Stimulated activated naive B cell treated with anti-CD40 and anti-IgM and Interleukin-4, amounts not matched to agents 10 μg/mL and 1 μg/mL and 100 μg/mL, for 72 hours (primary cell): Measurements from ENCODE around the gene SEL1L3.

Source experiments
- ATAC-seq, 2 donors: fragments of 150-1000 bp; cut with Tn5 transposase; replicated peaks; 2 replicates each; pipeline ENCODE4 v1.10.0; 2021; ENCODE audit warnings: moderate library complexity in 1 of 2
- DNase-seq: peaks from one replicate; pipeline ENCODE4 v3.0.0; 2021
- H3K27ac Mint-ChIP-seq: one replicate; pipeline ENCODE4 v1.8.0; 2022; ENCODE audit warnings: mild to moderate bottlenecking, mixed read lengths
- H3K27me3 Mint-ChIP-seq, 2 donors: one replicate each; pipeline ENCODE4 v1.8.0; 2022; ENCODE audit warnings: mixed read lengths in 2 of 2
- H3K36me3 Mint-ChIP-seq, 2 donors: one replicate each; pipeline ENCODE4 v1.8.0; 2022; ENCODE audit warnings: mixed read lengths in 2 of 2, mild to moderate bottlenecking in 1 of 2
- H3K4me1 Mint-ChIP-seq, 2 donors: one replicate each; pipeline ENCODE4 v1.8.0; 2022; ENCODE audit warnings: mixed read lengths in 2 of 2, mild to moderate bottlenecking in 1 of 2
- H3K4me3 Mint-ChIP-seq, 2 donors: one replicate each; pipeline ENCODE4 v1.8.0; 2022; ENCODE audit warnings: mild to moderate bottlenecking in 2 of 2, mixed read lengths in 2 of 2, moderate library complexity in 1 of 2
- H3K9me3 Mint-ChIP-seq, 2 donors: one replicate each; pipeline ENCODE4 v1.8.0; 2022; ENCODE audit warnings: mixed read lengths in 2 of 2, mild to moderate bottlenecking in 1 of 2

Gene SEL1L3

DNA sequence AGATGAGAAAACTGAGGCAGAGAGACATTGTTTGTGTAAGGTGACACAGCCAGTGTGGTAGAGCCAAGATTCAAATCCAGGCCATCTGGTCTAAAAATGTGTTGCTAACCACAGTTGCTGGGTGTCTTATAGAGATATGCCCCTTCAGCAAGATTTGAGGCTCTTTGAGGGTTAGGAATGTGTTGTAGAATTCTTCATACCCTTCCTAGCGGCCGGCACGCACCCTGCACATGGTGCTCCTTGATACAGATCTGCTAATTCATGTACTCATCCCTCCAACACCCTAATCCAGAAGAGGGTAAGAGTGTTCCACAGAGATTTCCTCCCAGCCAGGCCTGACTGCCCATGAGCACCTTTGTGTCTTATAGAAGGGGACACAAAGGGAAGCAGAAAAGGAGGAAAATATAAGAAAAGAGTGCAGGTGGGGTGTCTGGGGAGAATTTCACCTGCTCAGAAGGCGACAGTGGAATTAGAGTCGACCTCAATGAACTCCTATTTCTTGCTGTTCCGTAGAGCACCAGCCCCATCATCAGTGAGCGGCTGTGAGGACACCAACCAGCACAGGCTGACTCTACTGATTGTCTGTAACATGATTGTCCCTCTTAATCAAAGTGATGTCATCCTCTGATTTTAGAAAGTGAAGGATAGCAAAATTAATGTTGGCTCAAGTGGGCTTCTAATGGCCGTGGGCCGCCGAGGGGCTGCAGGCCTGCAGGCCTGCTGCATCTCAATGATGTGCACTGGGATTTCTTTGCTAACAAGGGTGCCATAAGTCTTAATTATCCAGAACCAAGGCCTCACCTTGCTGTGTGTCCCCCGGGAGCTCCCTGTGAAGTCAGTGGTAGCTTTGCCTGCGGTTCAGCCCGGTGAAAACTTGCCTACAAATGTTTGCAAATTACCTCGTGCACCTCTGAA lies 27.1 kb upstream of the SEL1L3 start:
- no peak overlapping the region for H3K4me3 Mint-ChIP-seq
- ATAC-seq (no peak), DNase-seq (no peak)
- peaks cover 2 to 15% of the 10 kb centered on the region in 2 donors for H3K36me3 Mint-ChIP-seq
- H3K27me3 Mint-ChIP-seq, result no peaks in the 10 kb centered on the region
- H3K9me3 Mint-ChIP-seq, result no peaks in the 10 kb centered on the region
- H3K4me1 Mint-ChIP-seq, result peaks cover 9 to 10% of the 10 kb centered on the region in 2 donors
- no peak overlapping the region for H3K27ac Mint-ChIP-seq

DNA sequence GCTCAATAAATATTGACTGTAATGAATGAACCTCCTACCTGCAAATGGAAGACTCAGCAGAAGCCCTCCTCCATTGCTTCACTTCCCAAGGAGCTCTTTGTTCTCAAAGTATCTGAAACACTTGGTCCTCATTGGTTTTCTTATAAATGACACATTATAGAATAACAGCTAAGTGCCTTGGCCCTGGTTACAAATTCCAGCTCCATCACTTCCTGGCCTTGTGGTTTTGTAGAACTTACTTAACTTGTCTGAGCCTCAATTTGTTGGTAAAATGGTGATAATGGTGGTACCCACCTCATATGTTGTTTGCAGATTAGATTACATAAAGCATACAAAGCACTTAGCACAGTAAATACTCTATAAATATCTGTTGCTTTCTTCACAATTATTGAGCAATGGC lies 26.0 kb upstream of the SEL1L3 start:
- H3K36me3 Mint-ChIP-seq, result peaks cover 5 to 15% of the 10 kb centered on the region in 2 donors
- H3K27me3 Mint-ChIP-seq, result no peaks in the 10 kb centered on the region
- ATAC-seq, result no peak
- H3K4me1 Mint-ChIP-seq, result peaks cover 19 to 20% of the 10 kb centered on the region in 2 donors
- no peak overlapping the region for H3K4me3 Mint-ChIP-seq
- DNase-seq, result no peak
- no peaks in the 10 kb centered on the region for H3K9me3 Mint-ChIP-seq
- no peak overlapping the region for H3K27ac Mint-ChIP-seq

DNA sequence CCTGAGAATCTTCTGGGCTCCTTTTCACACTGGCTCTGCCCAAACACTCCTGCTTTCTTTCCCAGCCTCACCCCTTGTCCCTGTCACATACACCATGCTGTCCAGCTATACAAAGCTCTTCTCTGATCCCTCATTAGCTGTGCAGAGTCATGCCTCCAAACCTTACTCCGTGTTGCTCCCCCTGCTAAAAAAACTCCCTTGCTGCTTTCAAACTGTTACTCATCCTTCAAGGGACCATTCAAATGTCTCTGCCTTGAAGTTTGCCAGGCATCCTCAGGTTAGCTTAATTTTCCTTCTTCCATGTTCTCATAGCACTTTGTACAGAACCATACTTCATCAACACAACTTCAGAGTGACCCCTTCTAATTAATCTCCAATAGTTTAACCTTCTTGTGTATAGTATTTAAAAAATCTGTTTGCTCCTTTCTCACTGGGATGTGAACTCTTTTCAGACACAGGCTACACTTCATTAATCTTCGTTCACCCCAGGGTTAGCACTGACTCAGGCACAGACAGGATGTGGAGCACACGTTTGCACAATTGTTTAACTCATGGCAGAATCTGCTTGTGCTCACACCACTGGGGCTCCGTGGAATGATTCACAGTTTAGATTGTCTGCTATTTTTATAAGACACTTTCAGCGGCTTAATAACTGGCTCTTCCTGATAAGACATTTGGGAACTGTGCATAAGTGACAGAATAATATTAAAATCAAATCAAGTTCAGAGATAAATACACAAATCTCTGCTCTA lies 21.4 kb upstream of the SEL1L3 start:
- H3K9me3 Mint-ChIP-seq, result peaks cover 4% of the 10 kb centered on the region in 2 donors
- H3K27ac Mint-ChIP-seq, result peak overlapping the region; percentile 43
- DNase-seq, result no peak
- H3K36me3 Mint-ChIP-seq, result peaks cover 12 to 18% of the 10 kb centered on the region in 2 donors
- ATAC-seq, result peak; percentile 54 to 58
- H3K4me3 Mint-ChIP-seq, result no peak overlapping the region
- peaks cover 45 to 47% of the 10 kb centered on the region in 2 donors for H3K4me1 Mint-ChIP-seq
- H3K27me3 Mint-ChIP-seq, result no peaks in the 10 kb centered on the region

DNA sequence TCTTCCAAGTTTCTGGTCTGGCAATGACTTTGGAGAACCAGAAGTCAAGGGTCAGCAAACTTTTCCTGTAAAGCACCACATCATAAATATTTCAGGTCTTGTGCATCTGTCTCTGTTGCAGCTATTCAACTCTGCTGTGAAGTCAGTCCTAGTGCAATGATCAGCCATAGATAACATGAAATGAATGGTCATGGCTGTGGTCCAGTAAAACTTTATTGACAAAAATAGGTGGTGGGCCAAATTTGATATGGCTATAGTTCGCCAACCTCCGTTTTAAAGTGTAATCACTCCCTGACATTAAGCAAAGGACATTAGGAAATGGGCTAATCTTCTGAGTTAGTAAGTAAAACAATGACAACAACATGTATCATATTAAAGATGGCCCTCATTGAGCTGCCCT lies 20.8 kb upstream of the SEL1L3 start:
- H3K9me3 Mint-ChIP-seq, result peaks cover 4% of the 10 kb centered on the region in 2 donors
- DNase-seq, result no peak
- no peaks in the 10 kb centered on the region for H3K27me3 Mint-ChIP-seq
- H3K4me3 Mint-ChIP-seq, result no peak overlapping the region
- peaks cover 12 to 16% of the 10 kb centered on the region in 2 donors for H3K36me3 Mint-ChIP-seq
- no peak overlapping the region for H3K27ac Mint-ChIP-seq
- ATAC-seq, result no peak
- H3K4me1 Mint-ChIP-seq, result peaks cover 42 to 52% of the 10 kb centered on the region in 2 donors

DNA sequence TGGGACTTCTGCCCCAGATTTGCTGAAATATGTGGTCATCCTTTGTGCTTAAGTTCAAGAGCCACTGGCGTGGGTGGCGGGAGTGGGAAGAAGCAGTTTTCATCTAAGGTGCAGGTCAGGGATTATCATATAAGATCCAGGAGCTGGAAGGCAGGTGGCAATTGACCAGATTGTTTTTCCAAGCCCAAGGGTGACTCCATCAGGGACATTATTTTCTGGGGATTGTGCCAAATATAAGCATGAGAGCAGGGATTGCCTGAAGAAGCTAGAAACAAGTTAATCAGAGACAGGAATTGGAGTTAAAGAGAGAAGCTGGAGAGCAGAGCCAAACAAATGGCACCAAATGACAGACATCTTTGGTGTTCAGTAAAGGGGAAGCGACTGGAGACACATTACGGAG lies 19.4 kb upstream of the SEL1L3 start:
- peaks cover 12 to 13% of the 10 kb centered on the region in 2 donors for H3K36me3 Mint-ChIP-seq
- H3K27me3 Mint-ChIP-seq, result no peaks in the 10 kb centered on the region
- DNase-seq (no peak), ATAC-seq (no peak)
- H3K9me3 Mint-ChIP-seq, result peaks cover 4% of the 10 kb centered on the region in 2 donors
- no peak overlapping the region for H3K4me3 Mint-ChIP-seq
- H3K4me1 Mint-ChIP-seq, result peaks cover 40 to 54% of the 10 kb centered on the region in 2 donors
- peak overlapping the region; percentile 38 for H3K27ac Mint-ChIP-seq

DNA sequence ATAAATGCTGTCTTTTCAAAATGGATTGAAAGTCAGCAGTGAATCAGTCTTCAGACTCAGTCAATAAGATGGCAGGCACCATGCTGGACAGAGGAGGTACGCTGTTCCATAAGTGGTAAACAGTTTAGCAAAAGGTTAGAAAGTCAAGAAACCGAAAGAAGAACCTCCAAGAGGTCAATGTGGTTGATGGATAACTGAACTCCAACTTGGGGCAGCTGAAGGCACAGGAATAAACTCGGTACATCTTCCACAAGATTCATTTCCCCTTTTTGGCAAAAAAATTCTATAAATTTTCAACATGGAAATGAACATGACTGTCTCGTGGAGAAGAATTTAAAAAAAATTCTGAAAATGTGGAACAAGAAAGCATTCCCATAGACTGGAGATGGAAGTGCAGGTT lies 18.4 kb upstream of the SEL1L3 start:
- Mint-ChIP-seq H3K9me3 (peaks cover 4% of the 10 kb centered on the region in 2 donors), H3K4me3 (no peak overlapping the region), H3K36me3 (peaks cover 12 to 18% of the 10 kb centered on the region in 2 donors), H3K4me1 (peaks cover 47 to 63% of the 10 kb centered on the region in 2 donors), H3K27me3 (no peaks in the 10 kb centered on the region), H3K27ac (peak overlapping the region; percentile 37)
- ATAC-seq (no peak), DNase-seq (no peak)

DNA sequence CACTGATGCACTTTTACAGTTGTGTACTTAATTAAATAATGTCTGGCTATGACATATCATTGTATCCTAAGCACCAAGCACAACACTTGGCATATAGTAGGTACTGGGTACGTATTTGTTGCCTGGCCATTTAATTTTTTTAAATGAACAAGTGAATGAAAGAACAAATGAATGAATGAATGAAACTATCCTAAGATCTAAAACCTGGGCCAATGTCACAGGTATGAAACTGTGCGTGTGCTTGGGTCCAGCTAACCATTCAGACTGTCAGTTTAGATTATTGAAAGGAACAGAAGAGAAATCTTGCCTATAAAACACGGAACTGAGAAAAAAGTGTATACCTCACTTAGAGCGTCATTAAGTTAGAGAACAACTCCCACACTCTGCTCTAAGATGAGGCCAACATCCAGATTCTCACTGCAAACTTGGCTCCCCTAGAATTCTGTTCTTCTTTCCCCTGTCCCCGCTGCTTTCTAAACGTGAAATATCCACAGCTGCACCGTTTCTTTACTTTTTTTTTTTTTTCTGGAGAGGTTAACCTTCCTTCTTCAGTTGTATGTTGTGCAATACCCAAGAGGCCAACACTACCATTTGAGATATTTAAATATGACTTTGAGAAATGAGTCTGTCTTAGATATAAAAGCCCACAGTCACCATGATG lies 17.3 kb upstream of the SEL1L3 start:
- Mint-ChIP-seq H3K9me3 (peaks cover 4 to 7% of the 10 kb centered on the region in 2 donors), H3K4me1 (peaks cover 51 to 70% of the 10 kb centered on the region in 2 donors), H3K27me3 (no peaks in the 10 kb centered on the region), H3K4me3 (peak overlapping the region; percentile 26 to 42), H3K27ac (peak overlapping the region; percentile 90), H3K36me3 (peaks cover 17 to 18% of the 10 kb centered on the region in 2 donors)
- ATAC-seq (peak; percentile 43 to 53), DNase-seq (no peak)

DNA sequence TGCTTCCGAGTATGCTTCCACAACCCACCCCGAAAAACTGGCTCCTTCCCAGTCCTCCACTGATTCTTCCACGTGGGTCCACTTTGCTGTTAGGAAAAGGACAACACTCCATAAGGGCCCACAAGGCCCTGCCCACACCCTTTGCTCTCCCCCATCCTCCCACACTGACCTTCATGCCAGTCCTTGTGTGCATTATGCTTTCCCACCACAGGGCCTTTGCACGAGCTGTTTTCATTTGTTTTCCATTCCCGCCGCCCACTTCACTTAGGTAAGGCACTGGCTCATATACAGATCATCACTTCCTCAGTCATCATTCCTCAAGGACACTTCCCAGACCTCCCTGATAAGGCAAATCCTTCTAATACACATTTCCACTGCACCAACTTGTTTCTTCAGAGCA lies 16.8 kb upstream of the SEL1L3 start:
- Mint-ChIP-seq H3K36me3 (peaks cover 16 to 17% of the 10 kb centered on the region in 2 donors), H3K4me1 (peaks cover 49 to 70% of the 10 kb centered on the region in 2 donors)
- ATAC-seq, result no peak

DNA sequence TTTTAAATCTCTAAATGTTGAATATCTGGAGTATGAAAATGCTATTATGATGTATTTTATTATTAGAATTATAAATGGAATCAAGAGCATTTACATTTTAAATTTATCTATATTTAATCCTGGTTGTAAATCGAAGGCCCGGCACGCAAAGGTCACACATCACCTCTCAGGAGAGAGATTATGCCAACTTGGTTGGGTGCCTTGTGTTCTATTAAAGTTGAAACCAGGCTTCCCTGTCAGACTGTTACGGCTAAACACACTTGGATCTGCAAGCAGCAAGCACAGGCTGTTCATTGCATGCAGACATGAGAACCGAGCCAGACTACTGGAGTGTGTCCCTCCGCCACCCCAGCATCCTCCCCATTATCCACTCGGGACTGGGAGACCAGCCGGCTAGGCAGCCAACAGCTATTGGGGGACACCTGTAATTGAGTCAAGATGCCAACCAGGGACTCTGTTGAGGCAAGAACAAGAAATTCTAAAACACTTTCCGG lies 16.4 kb upstream of the SEL1L3 start:
- H3K9me3 Mint-ChIP-seq, result peaks cover 4 to 7% of the 10 kb centered on the region in 2 donors
- H3K27me3 Mint-ChIP-seq, result no peaks in the 10 kb centered on the region
- DNase-seq, result no peak
- H3K4me3 Mint-ChIP-seq, result no peak overlapping the region
- H3K27ac Mint-ChIP-seq, result peak overlapping the region; percentile 90
- no peak for ATAC-seq
- peaks cover 47 to 70% of the 10 kb centered on the region in 2 donors for H3K4me1 Mint-ChIP-seq
- H3K36me3 Mint-ChIP-seq, result peaks cover 16 to 17% of the 10 kb centered on the region in 2 donors

More for the DNA sequence above, 16.8 kb upstream of the SEL1L3 start:
- Mint-ChIP-seq H3K9me3 (peaks cover 4 to 7% of the 10 kb centered on the region in 2 donors), H3K27ac (peak overlapping the region; percentile 90), H3K4me3 (peak overlapping the region in 1 of 2 donors; percentile 33), H3K27me3 (no peaks in the 10 kb centered on the region)
- no peak for DNase-seq

DNA sequence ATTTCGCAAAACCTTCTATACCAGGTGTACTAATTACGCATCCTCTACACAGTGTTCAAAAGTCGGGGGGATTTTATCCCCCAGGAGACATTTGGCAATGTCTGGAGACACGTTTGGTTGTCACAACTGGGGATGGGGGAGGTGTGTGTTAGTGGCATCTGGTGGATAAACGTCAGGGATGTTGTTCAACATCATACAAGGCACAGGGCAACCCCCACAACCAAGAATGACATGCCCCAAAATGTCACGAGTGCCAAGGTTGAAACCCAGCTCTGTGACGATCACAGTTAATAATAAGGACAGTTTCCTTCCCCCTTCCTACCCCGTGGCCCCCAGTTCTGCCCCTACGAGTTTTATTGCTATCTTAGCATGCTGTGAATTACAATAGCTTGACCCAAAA lies 15.9 kb upstream of the SEL1L3 start:
- ATAC-seq (peak; percentile 61 to 71), DNase-seq (peak; percentile 60)
- peak overlapping the region; percentile 71 for H3K27ac Mint-ChIP-seq
- peaks cover 16 to 17% of the 10 kb centered on the region in 2 donors for H3K36me3 Mint-ChIP-seq
- no peaks in the 10 kb centered on the region for H3K27me3 Mint-ChIP-seq
- H3K4me3 Mint-ChIP-seq, result no peak overlapping the region
- peaks cover 47 to 70% of the 10 kb centered on the region in 2 donors for H3K4me1 Mint-ChIP-seq
- H3K9me3 Mint-ChIP-seq, result peaks cover 4 to 7% of the 10 kb centered on the region in 2 donors

DNA sequence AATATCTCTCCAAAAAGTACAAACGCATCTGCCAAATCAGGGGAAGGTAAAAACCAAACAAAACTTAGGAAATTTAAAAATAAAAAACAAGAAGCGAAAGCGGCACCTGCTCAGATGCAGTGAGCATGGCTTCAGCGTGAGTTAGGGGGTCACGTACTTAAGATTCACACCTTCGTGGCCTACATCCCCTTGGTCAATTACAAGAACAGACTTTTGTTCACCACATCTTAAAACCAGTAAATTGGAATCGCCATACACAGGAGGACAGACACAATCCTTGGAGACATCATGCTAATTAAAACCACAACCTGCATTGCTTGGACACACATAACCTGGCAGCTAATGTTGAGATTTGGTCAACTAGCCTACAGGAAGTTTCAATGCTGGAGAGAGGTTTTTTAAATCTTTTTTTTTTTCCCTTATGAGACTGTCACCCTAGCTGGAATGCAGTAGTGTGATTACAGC lies 12.5 kb upstream of the SEL1L3 start:
- ATAC-seq, result peak; percentile 63 to 79
- Mint-ChIP-seq H3K4me3 (peak overlapping the region in 1 of 2 donors; percentile 11), H3K27me3 (no peaks in the 10 kb centered on the region)

DNA sequence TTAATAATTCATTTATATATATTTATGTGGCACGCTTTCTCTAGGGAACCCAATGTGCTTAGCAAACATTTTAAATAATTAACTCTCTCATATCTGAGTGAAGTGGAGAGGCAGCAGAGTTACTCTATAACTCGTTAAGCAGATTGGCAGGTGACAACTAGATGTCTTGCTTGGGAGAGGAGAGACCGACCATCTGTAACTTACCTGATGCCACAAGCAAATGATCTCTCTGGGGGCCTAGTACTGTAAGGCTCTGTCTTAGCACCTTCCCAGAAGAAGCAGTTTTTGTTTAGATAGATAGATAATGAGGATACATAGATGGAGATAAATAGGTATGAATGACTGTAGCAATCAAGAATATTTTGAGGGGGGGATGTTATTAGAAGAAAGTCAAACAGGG lies 11.9 kb upstream of the SEL1L3 start:
- Mint-ChIP-seq H3K9me3 (peaks cover 13 to 20% of the 10 kb centered on the region in 2 donors), H3K4me3 (peak overlapping the region in 1 of 2 donors; percentile 39), H3K27me3 (no peaks in the 10 kb centered on the region), H3K4me1 (peaks cover 63 to 84% of the 10 kb centered on the region in 2 donors), H3K27ac (peak overlapping the region; percentile 97), H3K36me3 (peaks cover 23 to 34% of the 10 kb centered on the region in 2 donors)
- ATAC-seq, result peak; percentile 26 to 41
- no peak for DNase-seq

More for the DNA sequence above, 12.5 kb upstream of the SEL1L3 start:
- Mint-ChIP-seq H3K4me1 (peaks cover 63 to 84% of the 10 kb centered on the region in 2 donors), H3K9me3 (peaks cover 11 to 18% of the 10 kb centered on the region in 2 donors), H3K27ac (peak overlapping the region; percentile 97), H3K36me3 (peaks cover 26 to 32% of the 10 kb centered on the region in 2 donors)
- DNase-seq, result no peak

DNA sequence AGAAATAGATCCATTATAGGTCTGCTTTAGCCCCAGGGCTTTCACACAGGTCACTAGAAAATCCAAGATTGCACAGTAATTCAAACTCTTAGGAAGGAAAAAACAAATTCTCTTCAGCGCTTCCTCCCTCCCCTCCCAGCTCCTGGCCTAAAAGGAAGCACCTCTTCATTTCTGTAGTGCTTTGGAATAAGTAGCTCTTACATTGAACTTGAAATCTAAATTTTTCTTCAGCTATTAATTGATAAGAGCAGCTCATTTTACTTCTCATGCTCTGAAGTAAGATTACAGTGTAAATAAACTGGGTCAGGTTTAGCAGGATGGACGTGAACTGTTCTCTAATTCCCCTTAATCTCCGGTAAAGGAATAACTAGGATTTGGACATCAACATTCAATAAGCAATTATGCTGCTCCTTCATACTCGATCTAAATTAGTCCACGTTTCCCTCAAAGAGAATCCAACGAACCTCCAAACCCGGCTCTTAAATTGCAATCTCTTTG lies 10.9 kb upstream of the SEL1L3 start:
- Mint-ChIP-seq H3K9me3 (peaks cover 12 to 18% of the 10 kb centered on the region in 2 donors), H3K4me1 (peaks cover 63 to 84% of the 10 kb centered on the region in 2 donors), H3K36me3 (peaks cover 23 to 38% of the 10 kb centered on the region in 2 donors), H3K27me3 (no peaks in the 10 kb centered on the region), H3K27ac (peak overlapping the region; percentile 86), H3K4me3 (no peak overlapping the region)
- ATAC-seq (no peak), DNase-seq (no peak)
